HG03066 (cell line): ENCODE results near the gene GLDC.

Experiments
- ATAC-seq: cut with Tn5 transposase; IDR thresholded peaks from one replicate; pipeline ENCODE4 v1.9.1; 2021; ENCODE audit warnings: low read depth; ENCODE audit not compliant: unreplicated experiment

GLDC gene

DNA sequence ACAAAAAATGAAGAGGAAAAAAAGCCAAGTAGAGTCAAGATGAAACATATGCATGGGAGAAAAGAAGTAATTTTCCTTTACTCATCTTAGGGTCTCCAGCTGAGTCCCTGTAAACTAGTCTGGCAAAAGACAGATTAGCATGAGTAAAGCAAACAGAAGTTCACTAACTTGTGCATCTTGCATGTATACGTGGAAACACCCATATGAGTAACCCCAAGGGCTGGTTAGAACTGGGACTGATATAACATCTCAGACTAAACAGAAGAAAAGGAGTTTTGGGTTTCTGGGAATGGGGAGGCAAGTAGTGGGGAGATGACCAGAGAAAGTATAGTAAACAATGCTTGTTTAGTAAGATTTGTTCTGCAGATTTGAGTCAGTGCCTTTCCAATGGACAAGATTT is 20.1 kb upstream of the GLDC start:
- ATAC-seq = no peak

DNA sequence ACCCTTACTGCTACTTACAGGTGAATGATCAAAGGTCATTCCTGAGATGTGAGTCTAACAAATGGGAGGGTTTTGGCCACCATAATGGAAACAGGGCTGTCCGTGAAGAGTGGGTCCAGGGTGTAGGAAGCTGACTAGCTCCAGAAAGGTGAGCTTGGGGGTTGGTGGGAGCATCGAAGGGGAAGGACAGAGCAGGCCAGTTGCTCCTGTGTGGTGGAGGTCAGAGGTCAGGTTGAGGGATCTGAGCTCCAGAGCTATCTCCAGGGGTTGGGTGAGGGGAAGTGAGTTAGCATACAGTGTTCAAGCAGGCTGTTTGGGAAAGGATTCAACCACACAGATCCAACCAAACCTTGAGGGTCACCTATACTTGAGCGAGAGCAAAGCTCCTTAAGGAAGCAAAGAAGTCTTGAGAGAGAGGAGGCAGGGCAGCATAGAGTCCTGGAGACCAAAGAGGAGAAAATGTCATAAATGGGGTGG is 18.7 kb upstream of the GLDC start:
- no peak for ATAC-seq

- no peak for ATAC-seq
These were observed 15.0 kb upstream of the GLDC start for GRCh38 chr9:6660512-6660911.

GRCh38 chr9:6658628-6659353 is 13.3 kb upstream of the GLDC start:
- no peak for ATAC-seq

DNA sequence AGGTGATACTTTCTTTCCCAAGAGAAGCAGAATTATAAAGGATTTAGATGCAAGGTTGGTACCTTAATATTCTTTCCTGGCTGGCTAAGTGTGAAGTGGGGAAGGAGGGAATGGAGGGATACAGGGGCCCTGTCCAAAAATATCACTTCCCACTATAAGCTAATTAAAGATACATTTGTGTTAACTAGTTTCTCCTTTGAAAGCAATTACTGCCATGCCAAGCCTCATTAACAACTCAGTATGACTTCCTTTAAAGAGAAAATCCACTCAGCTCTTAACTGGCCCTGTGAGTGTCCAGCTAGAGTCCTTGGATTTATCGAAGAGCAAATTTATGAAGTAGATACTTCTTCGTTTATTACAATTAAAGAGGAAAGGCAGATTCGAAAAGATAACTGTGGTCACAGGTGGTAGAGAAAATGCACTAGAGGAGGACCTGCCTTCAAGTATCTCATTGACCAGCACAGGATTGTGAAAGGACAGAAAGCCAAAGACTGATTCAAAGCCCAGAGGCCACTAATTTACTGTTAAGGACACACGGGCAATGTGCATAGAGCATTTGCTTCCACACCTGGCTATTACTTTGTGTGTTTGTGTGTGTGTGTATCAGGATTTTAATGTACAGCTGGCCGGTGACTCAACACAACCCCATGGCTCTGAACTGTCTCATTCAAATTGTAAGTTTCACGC is 11.2 kb upstream of the GLDC start:
- no peak for ATAC-seq

GRCh38 chr9:6655036-6655435 is 9.5 kb upstream of the GLDC start:
- peak; percentile 80 for ATAC-seq

GRCh38 chr9:6646293-6646636 is 736 bp upstream of the GLDC start:
- ATAC-seq = peak; percentile 34

GRCh38 chr9:6645105-6645354 is 499 bp downstream of the GLDC start:
- peak; percentile 29 for ATAC-seq

GRCh38 chr9:6644346-6645104 is 1.0 kb downstream of the GLDC start:
- ATAC-seq = no peak

GRCh38 chr9:6641961-6642360 is 3.6 kb downstream of the GLDC start:
- no peak for ATAC-seq

- no peak for ATAC-seq
These were observed 4.0 kb downstream of the GLDC start for GRCh38 chr9:6641561-6641960.

DNA sequence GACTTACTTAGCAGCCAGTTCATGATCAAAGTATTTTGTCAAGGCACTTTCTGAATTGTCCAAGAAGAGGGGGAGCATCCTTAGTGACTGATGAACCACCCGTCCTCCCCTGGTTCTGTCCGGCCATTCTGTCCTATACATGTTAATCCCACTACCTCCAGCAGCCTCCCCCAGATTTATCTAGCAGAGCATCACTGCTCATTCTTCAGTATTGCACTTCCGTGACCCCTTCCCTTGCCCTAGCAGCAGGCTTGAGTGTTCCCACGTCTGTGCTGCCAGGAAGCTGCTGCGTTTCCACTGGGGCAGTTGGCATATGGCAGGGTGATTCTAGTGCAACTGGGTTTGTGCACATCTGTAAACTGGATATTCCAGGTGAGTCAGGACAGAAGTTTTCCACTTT is 4.5 kb downstream of the GLDC start:
- no peak for ATAC-seq

GRCh38 chr9:6640268-6641051 is 5.1 kb downstream of the GLDC start:
- no peak for ATAC-seq

DNA sequence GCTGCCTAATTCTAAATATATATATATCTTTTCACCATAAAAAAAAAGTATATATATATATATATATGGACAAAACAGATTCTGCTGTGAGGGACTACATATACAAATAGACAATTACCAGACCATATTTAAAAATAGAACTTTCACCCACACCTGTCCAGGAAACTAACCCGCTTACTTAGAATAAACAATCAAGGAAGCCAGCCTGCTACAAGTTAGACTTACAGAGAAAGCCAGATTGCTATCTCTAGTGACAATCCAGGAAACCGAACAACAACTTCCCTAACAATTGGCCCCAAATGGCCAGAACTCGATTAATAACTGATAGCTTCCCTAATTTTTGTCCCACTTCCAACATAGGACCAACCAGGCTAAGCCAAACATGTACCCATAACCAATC is 5.9 kb downstream of the GLDC start:
- ATAC-seq = no peak

DNA sequence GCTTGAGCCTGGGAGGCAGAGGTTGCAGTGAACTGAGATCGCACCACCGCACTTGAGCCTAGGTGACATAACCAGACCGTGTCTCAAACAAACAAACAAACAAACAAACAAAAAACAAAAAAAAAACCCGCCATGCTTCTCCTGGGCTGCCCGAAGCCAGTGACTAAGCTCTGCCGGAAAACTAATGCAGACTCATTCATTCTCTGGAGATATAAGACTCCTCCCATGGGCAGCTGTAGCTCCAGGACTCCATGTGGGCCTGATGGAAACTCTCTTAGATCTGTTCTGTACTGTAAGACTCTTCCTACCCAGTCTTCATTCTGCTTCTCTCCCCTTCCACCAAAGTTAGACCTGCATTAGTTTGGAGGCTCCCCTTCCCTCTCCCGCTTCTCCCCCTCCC is 11.1 kb downstream of the GLDC start:
- no peak for ATAC-seq

GRCh38 chr9:6633378-6633777 is 12.2 kb downstream of the GLDC start:
- ATAC-seq = no peak

DNA sequence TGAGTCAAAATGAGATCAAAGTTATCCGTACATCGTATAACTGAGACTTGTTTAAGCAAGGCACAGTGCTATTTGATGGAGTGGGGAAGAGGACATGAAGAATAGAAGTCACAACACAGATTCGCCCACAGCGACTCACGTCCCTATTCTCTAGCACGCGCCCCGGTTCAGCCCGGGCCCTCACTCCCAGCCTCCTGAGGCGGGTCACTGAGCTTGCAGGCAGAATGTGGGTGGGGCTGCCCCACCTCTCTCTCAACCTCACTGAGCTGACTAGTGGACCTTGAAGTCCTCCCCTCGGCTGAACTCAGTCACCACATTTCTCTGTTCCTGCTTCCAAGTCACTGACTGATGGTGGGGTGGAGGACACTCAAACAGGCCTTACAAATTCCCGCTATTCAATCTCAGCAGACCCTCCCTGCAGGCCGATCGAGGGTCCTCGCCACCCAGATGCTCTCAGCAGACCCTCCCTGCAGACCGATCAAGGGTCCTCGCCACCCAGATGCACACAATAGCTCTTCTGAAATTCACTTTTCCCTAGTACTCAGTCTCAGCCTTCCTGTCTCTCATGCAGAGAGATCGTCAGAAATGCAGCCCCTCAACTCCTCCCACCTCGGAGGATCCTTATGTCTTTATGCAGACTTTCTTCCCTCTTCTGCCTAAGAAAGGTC is 12.9 kb downstream of the GLDC start:
- peak; percentile 98 for ATAC-seq

DNA sequence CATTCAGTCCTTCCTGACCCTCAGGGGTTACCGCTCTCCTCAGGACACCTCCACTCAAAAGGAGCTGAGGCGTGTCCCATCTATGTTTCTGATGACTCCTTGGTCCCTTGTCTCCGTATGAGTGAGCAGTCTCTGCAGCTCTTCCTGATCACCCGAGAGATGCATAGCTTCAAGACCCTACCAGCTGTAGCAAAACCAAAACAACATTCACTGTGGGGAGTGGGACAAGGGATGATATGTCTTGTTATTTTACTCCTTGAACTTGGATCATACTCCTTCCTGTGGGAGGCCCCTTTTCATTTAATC is 14.4 kb downstream of the GLDC start:
- no peak for ATAC-seq

DNA sequence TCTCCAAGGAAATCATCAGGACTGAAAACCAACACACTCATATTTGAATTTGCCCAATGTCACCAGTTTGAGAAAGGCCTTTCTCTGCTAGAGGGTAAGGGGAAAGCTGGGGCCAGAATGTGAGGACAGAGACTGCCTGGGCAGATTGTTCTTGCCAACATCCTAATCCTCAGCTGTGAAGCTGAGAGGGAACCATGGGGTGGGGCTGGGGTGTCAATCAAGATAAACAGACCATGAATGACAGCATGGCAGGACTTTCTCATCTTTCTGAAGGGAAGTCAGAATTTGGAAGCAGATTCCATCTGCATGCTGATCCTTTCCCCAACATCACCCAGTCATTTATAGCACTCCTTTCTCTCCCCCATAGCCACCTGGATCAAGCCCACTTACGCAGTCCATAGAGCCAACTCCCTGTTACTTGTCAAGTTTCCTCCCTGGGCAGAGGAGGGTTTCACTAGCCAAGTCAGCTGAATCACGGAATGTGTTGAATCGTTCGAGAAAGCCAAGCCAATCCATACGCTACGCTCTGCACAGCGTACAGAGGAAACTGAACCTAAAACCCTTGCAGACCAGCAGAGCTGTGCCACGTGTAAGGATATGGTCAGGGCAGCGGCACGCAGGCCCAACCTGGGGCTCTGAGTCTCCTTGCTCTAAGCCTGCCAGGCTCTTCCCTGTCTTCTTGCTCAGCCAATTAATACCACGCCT is 14.9 kb downstream of the GLDC start:
- ATAC-seq = no peak

GRCh38 chr9:6628704-6629103 is 16.8 kb downstream of the GLDC start:
- ATAC-seq = no peak
